Sciatic nerve (tissue), 2 donors: Measurements from ENCODE around the gene HECTD2. TPM values are rescaled to one million over a fixed set of nuclear protein-coding genes. Genes with fewer than 3 reads are reported as not detected.
A peak's percentile ranks its signal among the peaks of the same experiment; 100 is the strongest.
"Not testable (repeated sequence)": the region's sequence is repeated elsewhere in the genome, so short reads cannot be mapped to it uniquely, and the experiment has no call there.

ENCODE experiments used
- ATAC-seq: fragments of 200-7000 bp; cut with Tn5 transposase; one replicate; pipeline ENCODE4 v1.9.1; 2020; ENCODE audit warnings: mild to moderate bottlenecking, moderate library complexity
- DNase-seq: peaks from one replicate; pipeline ENCODE4 v3.0.0-alpha.2; 2020; ENCODE audit warnings: low spot score
- intact Hi-C: fragments of 100-400 bp; cut with DNase I; formaldehyde crosslinking; loops from one replicate; pipeline ENCODE4 v1.14.2; 2022
- total RNA-seq: library from RNA; stranded (reverse); fragmentation: NEBNext Ultra II Directional; extraction: Animal tissue kit (Norgen Biotek cat#: 25700); gene quantifications from one replicate; pipeline ENCODE4 v1.2.1, GENCODE V29; 2021
- donor health status: DM: no; HTN: no; CAD: no.
- donor health status: DM: no; HTN: no; CAD: no.

Gene HECTD2
- total RNA-seq, 1 donor from 2014 or later = 27.1 TPM

- ATAC-seq = no peak
- intact Hi-C loops = no loop called here
These were observed 145.3 kb downstream of the HECTD2 start for GRCh38 chr10:91555455-91555854.

GRCh38 chr10:91556691-91557566 lies 146.8 kb downstream of the HECTD2 start:
- intact Hi-C loops = no loop called here
- DNase-seq (no peak), ATAC-seq (peak; percentile 86)

More at GRCh38 chr10:91555455-91555854, 145.3 kb downstream of the HECTD2 start:
- no peak for DNase-seq

- ATAC-seq = peak; percentile 58
- DNase-seq = no peak
- intact Hi-C loops = no loop called here
These were observed 147.5 kb downstream of the HECTD2 start for GRCh38 chr10:91557651-91558111.

GRCh38 chr10:91558473-91558872 lies 148.3 kb downstream of the HECTD2 start:
- intact Hi-C loops = no loop called here
- no peak for DNase-seq
- ATAC-seq = no peak

- DNase-seq = no peak
- intact Hi-C loops = no loop called here
- ATAC-seq = no peak
These were observed 149.0 kb downstream of the HECTD2 start for GRCh38 chr10:91559169-91559568.

GRCh38 chr10:91559750-91560149 lies 149.6 kb downstream of the HECTD2 start:
- intact Hi-C loops = no loop called here
- DNase-seq (no peak), ATAC-seq (no peak)

GRCh38 chr10:91560827-91561226 lies 150.7 kb downstream of the HECTD2 start:
- DNase-seq, ATAC-seq, intact Hi-C loops: not testable (repeated sequence)

GRCh38 chr10:91562839-91563581 lies 152.9 kb downstream of the HECTD2 start:
- DNase-seq (no peak), ATAC-seq (no peak)
- intact Hi-C loops = no loop called here

- intact Hi-C loops = no loop called here
- DNase-seq (no peak), ATAC-seq (no peak)
These were observed 153.9 kb downstream of the HECTD2 start for GRCh38 chr10:91564026-91564425.

Other genes with a start within 250 kb of the HECTD2 start
- gene PCGF5, start 189.7 kb upstream of the HECTD2 start, total RNA-seq = 54.2 TPM
- gene PPP1R3C, start 222.7 kb downstream of the HECTD2 start, total RNA-seq = 10.9 TPM